Transverse colon (tissue), 3 donors: ENCODE data around the gene PPP6R3.

Source experiments
- CTCF ChIP-seq, 5 experiments: fragments of 200-600 bp in 3 of 5; fragments of 450-650 bp in 2 of 5; sonication (generic) in 3 of 5; IDR thresholded peaks; 1 replicate in 2 of 5; 2 replicates in 3 of 5; pipeline ENCODE4 v1.5.1; 2016 to 2017; ENCODE audit warnings: antibody characterized with exemption in 5 of 5, inconsistent platforms in 3 of 5, mild to moderate bottlenecking in 2 of 5, moderate library complexity in 1 of 5
- POLR2A ChIP-seq: fragments of 450-650 bp; IDR thresholded peaks from one replicate; pipeline ENCODE4 v1.6.1; 2016; ENCODE audit warnings: antibody characterized with exemption, mild to moderate bottlenecking, moderate library complexity

GRCh38 chr11:68498903-68499883 lies 38.6 kb downstream of the PPP6R3 start:
- TF ChIP-seq CTCF (IDR thresholded peaks at IDR 0.05), result no peak
- no peak for TF ChIP-seq POLR2A
